Urothelium cell line (cell line): ENCODE results near the gene TNFSF10.
"Not testable (repeated sequence)": the region's sequence is repeated elsewhere in the genome, so short reads cannot be mapped to it uniquely, and the experiment has no call there.

Experiments used
- DNase-seq: peaks from one replicate; pipeline ENCODE4 v3.0.0; 2011; ENCODE audit warnings: low spot score, mixed read lengths
- FAIRE-seq: peaks from 2 replicates; lab custom pipeline; 2011; peaks lifted over from hg19 to GRCh38; lab: Jason Lieb, UNC

Gene TNFSF10

DNA sequence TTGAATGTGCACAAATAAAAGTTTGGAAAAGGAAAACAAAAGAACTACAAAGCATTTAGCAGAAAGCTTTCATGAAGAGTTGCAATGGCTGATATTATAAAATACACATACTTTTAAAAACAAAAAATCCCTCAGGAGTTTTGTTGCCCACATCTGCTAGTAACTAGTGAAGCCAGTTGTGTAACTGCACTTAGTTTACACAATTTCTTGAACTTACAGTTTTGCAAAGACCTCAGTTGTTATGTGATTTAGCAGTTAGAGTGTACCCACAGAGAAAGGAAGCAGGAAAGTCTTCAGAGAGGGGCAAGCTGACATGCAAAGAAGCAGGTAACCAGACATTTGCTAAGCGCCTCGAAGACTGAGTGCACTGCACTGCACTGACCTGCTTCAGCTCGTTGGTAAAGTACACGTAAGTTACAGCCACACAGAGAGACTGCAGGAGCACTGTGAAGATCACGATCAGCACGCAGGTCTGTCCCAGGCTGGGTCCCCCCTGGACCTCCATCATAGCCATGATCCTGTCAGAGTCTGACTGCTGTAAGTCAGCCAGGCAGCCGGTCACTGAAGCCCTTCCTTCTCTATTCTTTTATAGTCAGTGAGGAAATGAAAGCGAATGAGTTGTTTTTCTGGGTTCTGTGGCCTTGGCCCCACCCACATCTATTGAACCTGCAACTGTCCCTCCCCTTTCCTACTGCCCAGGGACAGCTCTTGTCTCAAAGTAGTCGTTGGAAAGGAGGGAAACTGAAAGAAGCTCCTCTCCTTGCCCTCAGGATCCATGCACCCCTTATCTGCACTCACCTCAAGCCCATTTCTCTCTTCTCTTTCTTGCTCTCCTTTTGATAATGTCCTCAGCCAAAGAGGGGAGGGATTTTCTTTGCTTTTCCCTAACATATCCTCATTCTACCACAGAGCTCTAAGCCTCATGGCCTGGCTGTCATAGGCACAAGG, at the start of gene TNFSF10:
Gene TNFSF10, minus strand, starts transcription at position 560 of the 948 bp plus-strand sequence. Its CDS starts 46 bp downstream, at position 514.
- FAIRE-seq = no peak
- DNase-seq = no peak

DNA sequence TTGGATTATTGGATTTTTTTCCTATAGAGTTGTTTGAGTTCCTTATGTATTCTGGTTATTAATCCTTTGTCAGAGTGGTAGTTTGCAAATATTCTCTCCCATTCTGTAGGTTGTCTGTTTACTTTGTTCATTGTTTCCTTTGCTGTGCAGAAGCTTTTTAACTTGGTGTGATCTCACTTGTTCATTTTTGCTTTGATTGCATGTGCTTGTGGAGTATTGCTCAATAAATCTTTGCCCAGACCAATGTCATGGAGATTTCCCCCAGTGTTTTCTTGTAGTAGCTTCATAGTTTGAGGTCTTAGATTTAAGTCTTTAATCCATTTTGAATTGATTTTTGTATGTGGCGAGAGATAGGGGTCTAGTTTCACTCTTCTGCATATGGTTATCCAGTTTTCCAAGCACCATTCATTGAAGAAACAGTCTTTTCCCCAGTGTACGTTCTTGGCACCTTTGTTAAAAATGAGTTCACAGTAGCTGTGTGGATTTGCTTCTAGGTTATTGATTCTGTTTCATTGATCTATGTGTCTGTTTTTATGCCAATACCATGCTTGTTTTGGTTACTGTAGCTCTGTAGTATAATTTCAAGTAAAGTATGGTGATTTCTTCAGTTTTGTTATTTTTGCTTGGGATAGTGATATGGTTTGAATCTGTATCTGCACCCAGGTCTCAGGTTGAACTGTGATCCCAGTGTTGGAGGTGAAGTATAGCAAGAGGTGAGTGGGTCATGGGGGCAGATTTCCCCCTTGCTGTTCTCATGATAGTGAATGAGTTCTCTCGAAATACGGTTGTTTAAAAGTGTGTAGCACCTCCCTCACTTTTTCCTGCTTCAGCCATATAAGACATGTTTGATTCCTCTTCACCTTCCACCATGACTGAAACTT, 46.1 kb upstream of the TNFSF10 start:
- no peak for DNase-seq
- FAIRE-seq = no peak

DNA sequence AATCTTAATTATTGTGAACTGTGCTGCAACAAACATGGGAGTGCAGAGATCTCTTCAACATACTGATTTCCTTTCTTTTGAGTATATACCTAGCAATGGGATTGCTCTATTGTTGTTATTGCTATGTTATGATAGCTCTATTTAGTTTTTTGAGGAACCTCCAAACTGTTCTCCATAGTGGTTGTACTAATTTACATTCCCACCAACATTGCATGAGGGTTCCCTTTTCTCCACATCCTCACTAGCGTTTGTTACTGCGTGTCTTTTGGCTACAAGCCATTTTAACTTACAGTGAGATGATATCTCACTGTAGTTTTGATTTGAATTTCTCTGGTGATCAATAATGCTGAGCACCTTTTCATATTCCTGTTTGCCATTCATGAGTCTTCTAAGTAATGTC, 45.5 kb upstream of the TNFSF10 start:
- FAIRE-seq (no peak), DNase-seq (no peak)

GRCh38 chr3:172566785-172567184, 43.6 kb upstream of the TNFSF10 start:
- FAIRE-seq, DNase-seq: not testable (repeated sequence)

- DNase-seq (no peak), FAIRE-seq (no peak)
Observed at GRCh38 chr3:172564499-172564898, 41.3 kb upstream of the TNFSF10 start.

- DNase-seq = peak; percentile 25
- FAIRE-seq = no peak
Observed at GRCh38 chr3:172562871-172563865, 39.9 kb upstream of the TNFSF10 start.

DNA sequence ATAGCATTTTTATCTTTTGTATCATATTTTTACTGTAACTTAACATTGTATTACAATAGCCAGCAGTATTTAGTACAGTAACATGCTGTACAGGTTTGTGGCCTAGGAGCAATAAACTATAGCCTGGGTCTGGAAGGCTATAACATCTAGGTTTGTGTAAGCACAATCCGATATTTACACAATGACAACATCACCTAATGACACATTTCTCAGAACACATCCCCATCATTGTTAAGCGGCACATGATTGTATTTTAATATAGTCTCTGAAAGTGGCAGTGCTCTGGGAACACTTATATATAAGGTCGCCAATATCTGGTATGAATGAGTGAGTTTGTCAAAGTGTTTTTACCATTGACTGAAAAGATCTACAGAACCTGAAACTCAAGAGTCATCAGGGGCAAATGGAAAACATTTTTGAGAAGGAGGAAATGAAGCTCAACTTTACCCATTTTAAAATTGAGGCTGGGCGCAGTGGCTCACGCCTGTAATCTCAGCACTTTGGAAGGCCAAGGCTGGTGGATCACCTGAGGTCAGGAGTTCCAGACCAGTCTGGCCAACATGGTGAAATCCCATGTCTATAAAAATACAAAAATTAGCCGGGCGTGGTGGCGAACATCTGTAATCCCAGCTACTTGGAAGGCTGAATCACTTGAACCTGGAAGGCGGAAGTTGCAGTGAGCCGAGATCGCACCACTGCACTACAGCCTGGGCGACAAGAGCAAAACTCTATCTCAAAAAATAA, 38.8 kb upstream of the TNFSF10 start:
- FAIRE-seq (no peak), DNase-seq (no peak)

DNA sequence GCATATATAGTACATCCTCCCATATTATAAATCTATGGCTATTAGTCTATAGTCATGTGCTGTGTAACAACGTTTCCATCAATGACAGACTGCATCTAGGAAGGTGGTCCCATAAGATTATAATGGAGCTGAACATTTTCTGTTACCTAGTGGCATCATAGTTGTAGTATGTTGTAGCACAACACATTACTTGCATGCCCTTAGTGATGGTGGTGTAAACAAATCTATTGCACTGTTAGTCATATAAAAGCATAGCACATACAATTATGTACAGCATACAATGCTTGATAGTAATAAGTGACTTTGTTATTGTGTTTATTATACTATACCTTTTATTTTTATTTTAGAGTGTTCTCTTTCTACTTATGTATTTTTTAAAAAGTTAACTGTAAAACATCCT, 37.4 kb upstream of the TNFSF10 start:
- FAIRE-seq = no peak
- DNase-seq = no peak

- no peak for DNase-seq
- FAIRE-seq = no peak
Observed at GRCh38 chr3:172560026-172560425, 36.8 kb upstream of the TNFSF10 start.

- no peak for FAIRE-seq
- DNase-seq = no peak
Observed at GRCh38 chr3:172559020-172559419, 35.8 kb upstream of the TNFSF10 start.

- no peak for FAIRE-seq
Observed at GRCh38 chr3:172557515-172558220, 34.4 kb upstream of the TNFSF10 start.

DNA sequence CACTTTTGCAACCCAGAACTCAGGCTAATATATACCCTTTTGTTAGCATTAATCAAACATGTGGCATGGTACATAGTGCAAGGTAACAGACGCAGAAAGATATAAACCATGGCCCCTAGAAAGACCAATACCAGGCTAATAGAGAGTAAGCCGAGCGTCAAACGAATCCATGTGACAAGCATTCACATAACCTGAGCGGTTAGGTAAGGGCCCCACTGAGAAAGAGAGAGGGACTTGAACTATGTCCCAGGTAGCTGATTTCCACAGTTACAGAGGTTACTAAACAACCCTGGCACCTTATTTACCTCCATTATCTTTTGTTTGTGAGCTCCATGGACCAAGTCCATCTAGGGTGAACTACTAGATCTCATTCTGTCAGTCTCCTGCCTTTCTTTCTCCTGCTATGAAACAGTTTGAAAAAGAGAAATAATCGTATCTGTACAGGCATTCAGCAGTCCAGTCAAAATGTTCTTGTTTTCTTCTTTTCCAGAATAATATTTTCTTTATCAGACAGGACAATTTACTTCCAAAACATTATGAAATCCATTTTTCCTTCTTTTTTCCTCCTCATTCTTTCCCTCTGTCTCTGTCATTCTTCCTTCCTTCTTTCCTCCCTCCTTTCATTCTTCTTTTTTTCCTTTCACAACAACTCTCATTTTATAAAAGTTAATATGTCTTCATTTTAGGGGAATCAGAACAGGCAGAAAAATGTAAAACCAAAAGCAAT, 30.5 kb upstream of the TNFSF10 start:
- FAIRE-seq (no peak), DNase-seq (no peak)

More at GRCh38 chr3:172557515-172558220, 34.4 kb upstream of the TNFSF10 start:
- no peak for DNase-seq

GRCh38 chr3:172552607-172553006, 29.4 kb upstream of the TNFSF10 start:
- FAIRE-seq = no peak
- DNase-seq = no peak

- FAIRE-seq (no peak), DNase-seq (no peak)
Observed at GRCh38 chr3:172551874-172552273, 28.6 kb upstream of the TNFSF10 start.

- FAIRE-seq = no peak
- DNase-seq = peak; percentile 88
Observed at GRCh38 chr3:172550347-172550943, 27.2 kb upstream of the TNFSF10 start.

DNA sequence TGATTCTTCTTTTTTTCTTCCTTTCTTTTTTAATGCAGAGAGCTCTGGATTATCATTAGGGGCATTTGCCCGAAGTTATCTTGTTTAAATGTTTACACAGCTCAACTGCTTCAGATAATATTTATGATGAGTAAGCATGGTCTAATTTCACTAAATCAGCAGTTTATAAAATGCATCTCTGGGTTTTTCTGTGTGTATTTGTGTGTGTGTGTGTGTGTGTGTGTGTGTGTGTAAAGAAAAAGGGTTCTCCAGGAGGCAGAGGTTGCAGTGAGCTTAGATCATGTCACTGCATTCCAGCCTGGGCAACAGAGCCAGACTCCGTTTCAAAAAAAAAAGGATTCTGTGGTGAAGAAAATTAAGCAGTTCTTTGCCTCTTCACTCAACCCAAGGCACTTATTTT, 25.9 kb upstream of the TNFSF10 start:
- FAIRE-seq (no peak), DNase-seq (no peak)

- DNase-seq = no peak
- FAIRE-seq = no peak
Observed at GRCh38 chr3:172546628-172547214, 23.5 kb upstream of the TNFSF10 start.

DNA sequence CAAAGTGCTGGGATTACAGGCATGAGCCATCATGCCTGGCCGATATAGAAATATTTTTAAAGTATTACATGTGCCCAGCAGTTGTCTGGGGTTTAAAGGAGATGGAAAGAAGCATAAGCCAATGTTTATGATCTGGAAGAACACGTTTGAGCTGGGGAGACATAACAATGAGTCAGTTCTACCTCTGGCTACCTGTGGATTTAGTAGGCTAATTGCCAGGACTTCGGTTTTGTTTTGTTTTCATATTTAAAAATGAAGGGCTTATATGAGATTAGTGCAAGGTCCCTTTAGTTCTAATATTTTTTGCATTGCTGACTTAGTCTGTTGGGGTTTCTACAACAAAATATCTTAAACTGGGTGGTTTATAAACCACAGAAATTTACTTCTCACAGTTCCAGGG, 22.9 kb upstream of the TNFSF10 start:
- FAIRE-seq = no peak
- no peak for DNase-seq
